Measurements from ENCODE around the gene ABHD12B.

The ABHD12B gene

DNA sequence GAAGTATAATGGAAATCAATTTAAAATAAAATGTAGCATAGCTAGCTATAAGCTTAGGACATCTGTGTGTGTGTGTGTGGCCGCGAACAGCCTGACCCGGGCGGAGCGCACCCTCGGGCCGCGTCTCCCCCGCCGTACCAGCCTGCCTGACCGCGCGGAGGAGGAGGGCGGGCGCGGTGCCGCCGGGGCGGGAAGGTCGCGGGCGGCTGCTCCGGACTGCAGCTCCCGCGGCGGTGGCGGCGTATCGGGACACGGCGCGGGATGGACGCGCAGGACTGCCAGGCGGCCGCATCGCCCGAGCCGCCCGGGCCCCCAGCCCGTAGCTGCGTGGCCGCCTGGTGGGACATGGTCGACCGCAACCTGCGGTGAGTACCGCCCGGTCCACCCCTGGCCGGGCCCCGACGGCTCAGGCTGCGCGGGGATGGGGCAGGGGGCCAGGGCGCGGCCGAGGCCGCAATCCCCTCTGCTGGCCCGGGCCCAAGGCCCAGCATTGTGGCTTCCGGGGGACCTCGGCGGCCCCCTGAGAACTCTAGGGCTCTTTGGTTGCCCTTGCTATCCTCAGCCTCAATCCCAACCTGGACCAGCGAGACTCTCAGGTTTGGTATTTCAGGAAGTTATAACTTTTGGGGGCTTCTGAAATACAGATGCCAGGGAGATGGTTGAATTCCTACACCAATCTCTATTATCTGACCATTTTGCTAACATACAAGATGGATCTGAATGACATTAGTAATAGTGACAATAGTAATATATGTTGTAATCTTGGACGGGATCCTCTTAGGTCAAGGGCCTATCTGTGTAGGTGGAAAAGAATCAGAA is at the start of gene ABHD12B:
Gene ABHD12B (plus strand): TSS at position 140 of the 819 bp plus-strand sequence. CDS start 122 bp downstream, at position 262.
- DNase-seq, result peak in 6 of 56 donors; percentile 9 to 38 (median 16)

GRCh38 chr14:50822501-50823042 is 49.3 kb upstream of the ABHD12B start:
- DNase-seq, result peak in 1 of 56 donors; percentile 11

DNA sequence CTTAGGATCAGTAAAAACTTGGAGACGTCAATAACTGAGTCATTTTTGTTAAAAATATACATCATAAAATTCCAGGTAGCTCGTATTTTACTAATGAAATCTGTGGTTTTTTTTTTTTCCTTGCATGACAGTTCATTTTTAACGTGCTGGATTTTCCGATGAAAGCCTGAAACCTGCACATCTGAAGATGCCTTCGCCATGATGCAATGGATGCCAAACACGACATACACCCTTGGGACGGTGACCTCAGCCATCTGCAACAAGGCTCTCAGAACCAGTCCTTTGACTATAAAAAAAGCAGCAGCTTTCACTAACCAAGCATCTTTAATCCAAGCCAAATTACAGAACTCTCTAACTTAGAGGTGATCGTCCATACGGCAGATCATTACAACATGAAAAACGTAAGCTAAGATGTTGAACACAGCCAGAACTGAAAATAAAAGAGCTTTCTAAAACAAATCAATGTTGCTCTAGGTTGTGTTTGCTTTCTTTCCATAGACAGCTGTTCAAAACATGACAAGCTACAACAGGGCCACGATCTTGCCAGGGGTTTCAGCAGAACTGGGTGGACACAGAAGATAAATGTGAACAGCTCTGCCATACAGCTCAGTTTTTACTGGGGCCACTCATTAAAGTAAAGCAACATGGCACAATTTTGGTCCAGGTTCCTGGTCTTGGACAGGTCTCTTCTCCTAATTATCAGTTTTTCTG is 48.6 kb upstream of the ABHD12B start:
- DNase-seq, result no peak

DNA sequence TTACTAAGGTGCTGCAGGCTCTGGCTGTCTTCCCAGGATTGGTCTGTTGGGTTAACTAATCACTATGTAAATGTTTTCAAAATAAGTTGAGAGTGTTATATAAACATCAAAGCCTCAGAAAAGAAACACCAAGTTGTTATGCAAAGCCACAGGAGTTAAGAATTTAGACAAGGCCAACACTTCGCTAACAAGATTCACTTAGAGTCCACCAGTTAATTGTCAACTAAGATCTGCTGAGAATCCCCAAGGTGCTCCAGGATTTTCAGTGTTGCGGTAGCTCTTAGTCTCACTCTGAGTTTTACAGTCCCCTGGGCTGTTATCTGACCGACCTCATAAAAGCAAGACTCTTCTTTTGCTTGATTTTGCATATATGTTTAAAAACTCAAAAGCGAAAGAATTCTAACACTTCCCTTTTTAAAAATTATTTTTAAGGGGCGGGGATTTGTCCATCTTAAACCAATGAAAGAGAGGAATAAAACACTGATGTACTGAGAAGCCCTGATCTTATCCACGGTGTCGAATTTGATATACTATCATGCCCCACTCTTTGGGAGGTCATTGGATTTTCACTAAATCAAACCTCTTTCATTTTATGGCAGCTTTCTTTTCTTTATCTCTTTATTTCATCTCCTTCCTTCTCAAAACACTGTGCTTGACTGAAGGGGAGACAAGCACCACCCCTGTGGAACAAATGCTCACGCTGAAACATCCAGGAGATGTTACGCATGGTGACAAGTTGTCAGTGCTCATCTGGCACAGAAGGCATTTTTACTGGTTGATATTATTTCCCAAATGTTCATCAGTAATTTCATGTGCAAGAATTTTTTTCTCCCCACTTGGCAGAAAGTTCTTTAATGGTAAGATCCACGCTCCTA is 47.9 kb upstream of the ABHD12B start:
- DNase-seq, result no peak

DNA sequence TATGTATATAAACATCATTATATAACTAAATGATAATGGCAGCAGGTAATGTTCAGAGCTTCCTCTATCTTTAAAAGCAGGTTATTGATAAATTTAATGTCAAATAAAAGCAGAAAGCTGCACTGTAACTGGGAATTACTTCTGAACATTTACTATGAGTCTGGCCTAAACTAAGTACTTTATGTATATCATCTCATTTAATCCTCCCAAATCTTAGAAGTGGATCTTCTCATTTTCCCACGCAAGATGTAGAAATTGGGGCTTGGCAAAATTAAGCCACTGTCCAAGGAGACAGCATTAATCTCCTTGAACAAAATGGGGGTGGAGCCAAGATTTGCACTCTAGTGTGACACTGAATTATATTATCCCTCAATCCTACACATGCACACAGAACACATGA is 46.5 kb upstream of the ABHD12B start:
- no peak for DNase-seq

GRCh38 chr14:50826681-50827080 is 45.2 kb upstream of the ABHD12B start:
- DNase-seq, result no peak

GRCh38 chr14:50828721-50829488 is 42.9 kb upstream of the ABHD12B start:
- no peak for DNase-seq

GRCh38 chr14:50829489-50830043 is 42.3 kb upstream of the ABHD12B start:
- peak in 4 of 56 donors; percentile 39 to 49 (median 44) for DNase-seq

- DNase-seq, result peak in 39 of 56 donors; percentile 23 to 81 (median 64)
Observed at GRCh38 chr14:50830044-50830931, 41.6 kb upstream of the ABHD12B start.

- peak in 44 of 56 donors; percentile 36 to 83 (median 56) for DNase-seq
Observed at GRCh38 chr14:50830932-50831725, 40.7 kb upstream of the ABHD12B start, which contains the start of gene NIN. Gene NIN, minus strand, starts transcription at chr14:50831162. Its CDS starts 9,106 bp downstream, at chr14:50822056.

DNA sequence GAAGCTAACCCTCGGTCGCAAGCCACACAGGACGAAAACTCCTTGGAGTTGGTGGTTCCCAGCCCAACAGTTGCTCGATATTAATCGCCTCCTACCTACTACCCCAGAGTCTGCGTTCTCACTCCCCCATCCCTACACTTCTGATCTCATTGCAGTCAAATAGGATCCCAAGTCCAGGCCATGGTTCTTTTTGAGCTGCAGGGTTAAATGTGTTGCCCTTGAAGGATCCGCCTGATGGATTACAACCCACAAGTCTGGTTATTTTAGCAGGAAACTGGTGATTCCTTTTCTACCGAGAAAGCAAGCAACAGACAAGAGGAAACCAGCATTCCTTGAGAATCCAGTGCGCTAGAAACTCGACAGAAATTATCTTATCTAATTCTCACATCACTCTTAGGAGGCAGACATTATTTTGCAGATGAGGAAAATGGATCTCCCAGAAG is 40.1 kb upstream of the ABHD12B start:
- DNase-seq, result peak in 3 of 56 donors; percentile 39 to 70 (median 64)

DNA sequence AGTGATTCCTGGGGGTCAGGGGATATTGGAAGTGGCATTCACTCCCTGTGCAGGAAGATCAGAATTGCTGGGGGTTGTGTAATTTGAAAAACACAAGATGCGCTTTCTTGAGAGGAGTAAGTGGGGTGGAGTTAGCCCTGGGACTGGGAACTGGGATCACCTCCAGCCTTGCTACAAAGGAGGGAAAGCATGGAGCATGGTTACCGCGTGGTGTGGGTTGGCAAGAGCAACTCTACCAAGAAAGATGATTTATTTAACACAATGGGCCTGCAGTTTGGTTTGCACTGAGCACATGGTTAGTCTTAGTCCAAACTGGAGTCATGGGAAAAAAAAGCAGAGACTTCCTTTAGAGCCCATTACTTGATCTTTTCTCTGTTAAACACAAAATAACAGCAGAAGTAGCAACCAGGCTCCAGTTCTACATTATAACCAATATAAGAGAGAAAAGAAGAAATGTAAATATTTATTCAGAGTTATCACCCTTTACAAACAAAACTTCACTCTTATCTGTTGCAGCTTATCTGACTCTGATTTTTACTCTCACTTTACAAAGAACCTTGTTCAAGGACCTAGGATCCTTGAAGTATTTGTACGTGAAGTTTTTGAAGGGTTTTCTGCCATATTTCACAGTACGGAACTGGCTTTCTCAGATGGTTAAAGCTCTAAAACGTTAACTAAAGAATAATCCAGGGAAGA is 38.8 kb upstream of the ABHD12B start:
- DNase-seq, result peak in 8 of 56 donors; percentile 4 to 47 (median 20)

DNA sequence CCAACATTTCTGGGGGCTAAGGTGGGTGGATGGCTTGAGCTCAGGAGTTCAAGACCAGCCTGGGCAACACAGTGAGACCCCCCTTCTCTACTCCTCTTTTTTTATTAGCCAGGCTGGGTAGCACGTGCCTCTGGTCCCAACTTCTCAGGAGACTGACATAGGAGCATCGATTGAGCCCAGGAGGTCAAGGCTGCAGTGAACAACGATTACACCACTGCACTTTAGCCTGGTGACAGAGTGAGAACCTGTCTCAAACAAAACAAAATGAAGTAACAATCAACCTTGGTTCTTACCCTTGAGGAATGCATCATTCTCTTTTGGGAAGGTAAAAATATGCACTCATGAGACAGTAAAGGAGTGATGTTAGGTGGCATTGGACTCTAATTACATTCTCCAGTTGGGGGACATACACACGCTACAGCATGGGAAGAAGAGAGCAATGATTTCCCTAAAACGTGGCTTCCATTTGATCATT is 37.0 kb upstream of the ABHD12B start:
- no peak for DNase-seq

DNA sequence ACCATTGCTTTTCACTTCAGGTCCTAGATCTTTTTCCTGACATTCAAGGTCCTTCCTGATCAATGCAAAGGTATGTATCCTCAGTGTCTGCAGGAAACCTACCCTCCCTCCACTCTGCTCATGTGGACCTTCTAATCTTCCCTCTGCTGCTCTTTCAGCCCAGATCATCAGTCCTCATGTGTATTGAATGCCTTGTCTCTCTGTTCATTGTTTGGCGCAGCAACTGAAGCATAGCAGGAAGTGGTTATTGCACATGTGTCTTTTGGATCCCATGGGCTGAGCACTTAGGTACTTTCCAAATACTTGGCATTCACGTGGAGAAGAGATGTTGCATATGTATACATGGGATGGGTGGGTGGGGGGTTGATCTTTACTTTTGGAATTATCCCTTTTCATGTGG is 36.6 kb upstream of the ABHD12B start:
- DNase-seq, result no peak

DNA sequence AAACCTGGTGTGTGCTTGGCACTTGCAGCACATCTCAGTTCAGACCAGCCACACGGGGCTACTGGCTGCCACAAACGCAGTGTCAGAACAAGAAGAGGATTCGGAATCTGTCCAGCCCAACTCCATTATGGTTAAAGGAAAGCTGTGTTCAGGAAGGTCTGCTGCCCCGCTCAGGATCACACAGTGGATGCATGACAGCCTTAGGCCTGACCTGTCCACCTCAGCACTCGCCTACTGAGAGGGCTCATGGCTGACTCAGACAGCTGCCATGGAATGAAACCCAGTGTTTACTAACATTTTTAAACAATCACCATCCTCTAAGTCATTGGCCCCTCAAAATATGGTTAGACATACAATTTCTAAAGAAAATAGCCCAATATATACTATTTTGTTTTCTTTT is 35.3 kb upstream of the ABHD12B start:
- no peak for DNase-seq

DNA sequence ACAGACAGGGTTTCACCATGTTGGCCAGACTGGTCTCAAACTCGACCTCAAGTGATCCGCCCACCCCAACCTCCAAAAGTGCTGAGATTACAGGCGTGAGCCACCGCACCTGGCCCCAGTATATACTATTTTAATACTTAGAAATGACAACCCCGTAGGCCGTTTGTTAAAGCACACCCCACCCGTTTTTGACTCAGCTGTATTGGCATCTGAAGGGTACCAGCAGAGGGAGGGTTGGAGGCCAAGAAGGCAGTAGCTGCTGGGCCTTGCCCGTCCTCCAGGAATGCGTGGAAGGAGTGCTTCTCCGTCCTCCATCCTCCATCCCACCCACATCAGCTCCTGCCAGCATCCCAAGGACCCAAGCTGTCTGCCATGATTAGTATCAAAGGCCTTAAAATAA is 34.6 kb upstream of the ABHD12B start:
- DNase-seq, result no peak

- DNase-seq, result no peak
Observed at GRCh38 chr14:50837850-50838470, 33.9 kb upstream of the ABHD12B start.

All from amygdala (tissue), 56 donors.